HG03097 (cell line): ENCODE data around the gene ULBP3.
"Not testable (repeated sequence)": the region's sequence is repeated elsewhere in the genome, so short reads cannot be mapped to it uniquely, and the experiment has no call there.

Experiments
- ATAC-seq: cut with Tn5 transposase; IDR thresholded peaks from one replicate; pipeline ENCODE4 v1.9.1; 2021; ENCODE audit not compliant: unreplicated experiment, low FRiP score

Gene ULBP3

GRCh38 chr6:150078788-150079187 is 9.9 kb upstream of the ULBP3 start:
- ATAC-seq: no peak

GRCh38 chr6:150076196-150076893 is 7.4 kb upstream of the ULBP3 start:
- ATAC-seq: no peak

GRCh38 chr6:150075034-150075421 is 6.1 kb upstream of the ULBP3 start:
- ATAC-seq: no peak

- not testable (repeated sequence) for ATAC-seq
Observed at GRCh38 chr6:150074396-150075033, 5.6 kb upstream of the ULBP3 start.

- no peak for ATAC-seq
Observed at GRCh38 chr6:150072201-150072600, 3.3 kb upstream of the ULBP3 start.

GRCh38 chr6:150070236-150070818 is 1.4 kb upstream of the ULBP3 start:
- no peak for ATAC-seq

GRCh38 chr6:150069706-150070105 is 785 bp upstream of the ULBP3 start:
- ATAC-seq: no peak

- ATAC-seq: no peak
Observed at GRCh38 chr6:150068151-150068550, 770 bp downstream of the ULBP3 start.

- no peak for ATAC-seq
Observed at GRCh38 chr6:150065083-150065482, 3.8 kb downstream of the ULBP3 start.

- no peak for ATAC-seq
Observed at GRCh38 chr6:150063640-150064039, 5.3 kb downstream of the ULBP3 start.

- not testable (repeated sequence) for ATAC-seq
Observed at GRCh38 chr6:150059973-150060372, 8.9 kb downstream of the ULBP3 start.

- ATAC-seq: no peak
Observed at GRCh38 chr6:150058986-150059385, 9.9 kb downstream of the ULBP3 start.

GRCh38 chr6:150058231-150058792 is 10.6 kb downstream of the ULBP3 start:
- ATAC-seq: no peak

GRCh38 chr6:150057501-150057951 is 11.4 kb downstream of the ULBP3 start:
- no peak for ATAC-seq

- ATAC-seq: no peak
Observed at GRCh38 chr6:150056916-150057315, 12.0 kb downstream of the ULBP3 start.

GRCh38 chr6:150056156-150056555 is 12.8 kb downstream of the ULBP3 start:
- ATAC-seq: no peak

GRCh38 chr6:150055131-150055530 is 13.8 kb downstream of the ULBP3 start:
- ATAC-seq: no peak

GRCh38 chr6:150053450-150053849 is 15.5 kb downstream of the ULBP3 start:
- ATAC-seq: no peak

- no peak for ATAC-seq
Observed at GRCh38 chr6:150050846-150051245, 18.1 kb downstream of the ULBP3 start.

- ATAC-seq: no peak
Observed at GRCh38 chr6:150048099-150048498, 20.8 kb downstream of the ULBP3 start.

GRCh38 chr6:150046943-150047342 is 22.0 kb downstream of the ULBP3 start:
- no peak for ATAC-seq
